Endothelial cell of umbilical vein (primary cell): Measurements from ENCODE around the gene PKNOX2. TPM values are rescaled to one million over a fixed set of nuclear protein-coding genes. Genes with fewer than 3 reads are reported as not detected.

Source experiments
- BruUV-seq: library from RNA; stranded (reverse); fragments of 400-500 nt; replicated peaks from 2 replicates; lab custom pipeline; 2021; lab: Mats Ljungman, UMichigan
- CTCF ChIA-PET: fragments of 300-600, 350-600 bp; sonication (Branson Sonifier 250); formaldehyde crosslinking; loops from one replicate; lab custom pipeline; 2021; ENCODE audit warnings: antibody characterized with exemption, inconsistent platforms; lab: Charles Lee
- POLR2A ChIA-PET: fragments of 300-600, 350-600 bp; sonication (Branson Sonifier 250); formaldehyde crosslinking; loops from one replicate; lab custom pipeline; 2021; ENCODE audit warnings: antibody characterized with exemption, inconsistent platforms; lab: Charles Lee
- DNase-seq: peaks from one replicate; pipeline ENCODE4 v3.0.0-alpha.2; 2011; ENCODE audit warnings: low read depth, low spot score
- FAIRE-seq: peaks from 2 replicates; lab custom pipeline; 2011; peaks lifted over from hg19 to GRCh38; lab: Jason Lieb, UNC
- H2AFZ ChIP-seq: 2 replicates; pipeline ENCODE4 v1.6.0; 2012; ENCODE audit warnings: low read depth, low read length, control low read depth, inconsistent platforms
- H3K27ac ChIP-seq: 2 replicates; pipeline ENCODE4 v1.5.1; 2011; ENCODE audit warnings: low read depth, mild to moderate bottlenecking, control low read depth, low read length, moderate library complexity; ENCODE audit not compliant: insufficient read depth
- H3K27me3 ChIP-seq, 2 experiments: 2 replicates each; pipeline versions ENCODE4 v1.6.0 to v1.6.1; 2011; ENCODE audit warnings: low read length in 2 of 2, mixed read lengths in 1 of 2; ENCODE audit not compliant: control insufficient read depth in 2 of 2, insufficient read depth in 2 of 2
- H3K36me3 ChIP-seq, 2 experiments: 2 replicates in 1 of 2; 3 replicates in 1 of 2; pipeline ENCODE4 v1.5.1; 2011; ENCODE audit warnings: low read length in 2 of 2, mild to moderate bottlenecking in 1 of 2, moderate library complexity in 1 of 2; ENCODE audit not compliant: control insufficient read depth in 2 of 2, insufficient read depth in 2 of 2; ENCODE audit errors: extremely low read depth in 1 of 2
- H3K4me1 ChIP-seq: 3 replicates; pipeline ENCODE4 v1.5.1; 2011; ENCODE audit warnings: mild to moderate bottlenecking, low read length; ENCODE audit not compliant: control insufficient read depth, insufficient read depth; ENCODE audit errors: extremely low read depth
- H3K4me2 ChIP-seq: 2 replicates; pipeline ENCODE4 v1.6.1; 2011; ENCODE audit warnings: low read length, control low read depth, mixed read lengths; ENCODE audit not compliant: insufficient read depth
- H3K4me3 ChIP-seq, 3 experiments: fragments of 200-600 bp in 1 of 3; sonication (generic), shearing (Covaris generic) in 1 of 3; replicated peaks in 1 of 3; 2 replicates each; pipeline ENCODE4 v1.5.1; 2011 to 2016; ENCODE audit warnings: control low read depth in 3 of 3, low read length in 3 of 3, mild to moderate bottlenecking in 2 of 3, inconsistent platforms in 1 of 3, low read depth in 1 of 3, moderate library complexity in 1 of 3; ENCODE audit not compliant: insufficient read depth in 1 of 3
- H3K79me2 ChIP-seq: 2 replicates; pipeline ENCODE4 v1.6.0; 2012; ENCODE audit warnings: low read length, inconsistent platforms; ENCODE audit not compliant: control insufficient read depth, insufficient read depth
- H3K9ac ChIP-seq: replicated peaks from 2 replicates; pipeline ENCODE3; 2011; ENCODE audit warnings: low read length, control low read depth; ENCODE audit not compliant: insufficient read depth; ENCODE audit errors: extremely low read depth
- H3K9me1 ChIP-seq: replicated peaks from 3 replicates; pipeline ENCODE4 v1.6.0; 2011; ENCODE audit warnings: mild to moderate bottlenecking, low read length; ENCODE audit not compliant: control insufficient read depth, insufficient read depth; ENCODE audit errors: extremely low read depth
- H3K9me3 ChIP-seq: replicated peaks from 2 replicates; pipeline ENCODE4 v1.5.1; 2012; ENCODE audit warnings: low read length, inconsistent platforms; ENCODE audit not compliant: control insufficient read depth, insufficient read depth
- H4K20me1 ChIP-seq: replicated peaks from 2 replicates; pipeline ENCODE3; 2011; ENCODE audit warnings: mild to moderate bottlenecking, low read length; ENCODE audit not compliant: control insufficient read depth, insufficient read depth; ENCODE audit errors: extremely low read depth
- EZH2 ChIP-seq: IDR thresholded peaks from 2 replicates; pipeline ENCODE4 v1.6.1; 2012; ENCODE audit warnings: borderline replicate concordance, low read depth, mild to moderate bottlenecking, moderate library complexity, low read length, inconsistent platforms; ENCODE audit not compliant: severe bottlenecking
- JUN ChIP-seq: IDR thresholded peaks from 2 replicates; pipeline ENCODE4 v1.6.1; 2011; ENCODE audit warnings: borderline replicate concordance, low read depth; ENCODE audit not compliant: insufficient read length, insufficient read depth
- MAX ChIP-seq: IDR thresholded peaks from 2 replicates; pipeline ENCODE4 v1.6.1; 2011; ENCODE audit not compliant: insufficient read depth, insufficient read length
- MYC ChIP-seq: IDR thresholded peaks from one replicate; pipeline ENCODE4 v1.6.1; 2011; ENCODE audit warnings: mild to moderate bottlenecking, low read depth, low read length
- POLR2AphosphoS5 ChIP-seq: IDR thresholded peaks from 2 replicates; pipeline ENCODE4 v1.6.1; 2012; ENCODE audit warnings: low read depth, mild to moderate bottlenecking, control low read depth, low read length, moderate library complexity; ENCODE audit not compliant: insufficient read depth
- dilution Hi-C: fragments of 300-500 bp; cut with MboI; formaldehyde crosslinking; loops from one replicate; pipeline ENCODE4 v1.15.0; 2019; ENCODE audit warnings: low sequenced_read_pairs; ENCODE audit not compliant: extremely low pct_ligation_motif_present
- intact Hi-C: fragments of 100-400 bp; cut with micrococcal nuclease; formaldehyde crosslinking; loops from one replicate; pipeline ENCODE4 v1.10.0; 2022
- polyA plus RNA-seq, 4 experiments: library from polyadenylated mRNA; depleted of rRNA in 3 of 4; stranded (reverse) in 3 of 4; unstranded in 1 of 4; fragments of >200 nt; gene quantifications; 2 replicates each; pipeline versions ENCODE4 v1.2.1 to v1.2.3, GENCODE V29; 2011 to 2012; ENCODE audit warnings: missing spikeins in 1 of 4
- total RNA-seq: library from RNA; stranded (reverse); gene quantifications from 2 replicates; pipeline ENCODE4 v1.2.3, GENCODE V29; 2021
- TF ChIP-seq, protein P1 (sequence below), 2 donors: IDR thresholded peaks; 1 replicate in 1 of 2; 2 replicates in 1 of 2; pipeline ENCODE4 v1.5.1; 2011; ENCODE audit warnings: low read length in 2 of 2, mild to moderate bottlenecking in 2 of 2, moderate library complexity in 2 of 2, control low read depth in 1 of 2, inconsistent platforms in 1 of 2, low read depth in 1 of 2; ENCODE audit not compliant: insufficient read depth in 1 of 2; ENCODE audit errors: extremely low read depth in 1 of 2

Gene PKNOX2
- total and polyA plus RNA-seq, 2 donors (not counting 3 experiments of a cell fraction or from before 2014, with no cell fraction given) = 0.11 to 0.91 TPM

- no peaks in the 10 kb centered on the region for H3K79me2 ChIP-seq
- no peaks in the 10 kb centered on the region for H3K9me3 ChIP-seq
- H3K9me1 ChIP-seq = no peaks in the 10 kb centered on the region
- peak overlapping the region; percentile 23 for H2AFZ ChIP-seq
- TF ChIP-seq JUN (no peak), POLR2AphosphoS5 (no peak), MYC (no peak), EZH2 (no peak), MAX (no peak)
- TF ChIP-seq, protein P1, sequence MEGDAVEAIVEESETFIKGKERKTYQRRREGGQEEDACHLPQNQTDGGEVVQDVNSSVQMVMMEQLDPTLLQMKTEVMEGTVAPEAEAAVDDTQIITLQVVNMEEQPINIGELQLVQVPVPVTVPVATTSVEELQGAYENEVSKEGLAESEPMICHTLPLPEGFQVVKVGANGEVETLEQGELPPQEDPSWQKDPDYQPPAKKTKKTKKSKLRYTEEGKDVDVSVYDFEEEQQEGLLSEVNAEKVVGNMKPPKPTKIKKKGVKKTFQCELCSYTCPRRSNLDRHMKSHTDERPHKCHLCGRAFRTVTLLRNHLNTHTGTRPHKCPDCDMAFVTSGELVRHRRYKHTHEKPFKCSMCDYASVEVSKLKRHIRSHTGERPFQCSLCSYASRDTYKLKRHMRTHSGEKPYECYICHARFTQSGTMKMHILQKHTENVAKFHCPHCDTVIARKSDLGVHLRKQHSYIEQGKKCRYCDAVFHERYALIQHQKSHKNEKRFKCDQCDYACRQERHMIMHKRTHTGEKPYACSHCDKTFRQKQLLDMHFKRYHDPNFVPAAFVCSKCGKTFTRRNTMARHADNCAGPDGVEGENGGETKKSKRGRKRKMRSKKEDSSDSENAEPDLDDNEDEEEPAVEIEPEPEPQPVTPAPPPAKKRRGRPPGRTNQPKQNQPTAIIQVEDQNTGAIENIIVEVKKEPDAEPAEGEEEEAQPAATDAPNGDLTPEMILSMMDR (IDR thresholded peaks at IDR 0.05; ENCODE audit: extremely low read depth in 1 of 2, insufficient read depth in 1 of 2, low read depth in 1 of 2, low read length in 2 of 2) = no peak
- H3K9ac ChIP-seq = no peak overlapping the region
- H3K27ac ChIP-seq = no peak overlapping the region
- H3K4me3 ChIP-seq = no peak overlapping the region
- H3K4me1 ChIP-seq = peaks cover 16% of the 10 kb centered on the region
- ChIA-PET POLR2A (no interaction called here), CTCF (interaction anchor here (0.7 to 10.4 kb wide), 5 partner anchors 10 to 194 kb away, joined by 3 to 188 read pairs (median 4); no protein-coding TSS in a partner anchor)
- H3K27me3 ChIP-seq = peaks cover 35% of the 10 kb centered on the region in 2 experiments
- H3K36me3 ChIP-seq = no peaks in the 10 kb centered on the region
- dilution Hi-C loops = no loop called here
- H4K20me1 ChIP-seq = no peaks in the 10 kb centered on the region
- BruUV-seq = no TSS peak
- intact Hi-C loops = no loop called here
- DNase-seq (no peak), FAIRE-seq (no peak)
- H3K4me2 ChIP-seq = no peak overlapping the region
Observed at GRCh38 chr11:125170001-125170509, 5.5 kb downstream of the PKNOX2 start.
